AG09319 (cell line): ENCODE results near the gene ZNF318.
"Not testable (repeated sequence)": the region's sequence is repeated elsewhere in the genome, so short reads cannot be mapped to it uniquely, and the experiment has no call there.

Source experiments
- DNase-seq: peaks from one replicate; pipeline ENCODE4 v3.0.0-alpha.2; 2010; ENCODE audit warnings: low read depth; ENCODE audit errors: extremely low read depth
- CTCF ChIP-seq: IDR thresholded peaks from 2 replicates; pipeline ENCODE4 v1.5.1; 2011; ENCODE audit warnings: low read depth, mild to moderate bottlenecking, inconsistent platforms, low read length, moderate library complexity

The ZNF318 gene

GRCh38 chr6:43303751-43304331, 65.6 kb downstream of the ZNF318 start:
- TF ChIP-seq CTCF, result no peak
- no peak for DNase-seq

- not testable (repeated sequence) for DNase-seq
These were observed 66.4 kb downstream of the ZNF318 start for GRCh38 chr6:43303006-43303405.

- no peak for TF ChIP-seq CTCF
- no peak for DNase-seq
These were observed 67.3 kb downstream of the ZNF318 start for GRCh38 chr6:43302126-43302525.

GRCh38 chr6:43301081-43301870, 68.2 kb downstream of the ZNF318 start:
- no peak for DNase-seq
- no peak for TF ChIP-seq CTCF

GRCh38 chr6:43299338-43300293, 69.8 kb downstream of the ZNF318 start:
- no peak for TF ChIP-seq CTCF
- no peak for DNase-seq

- no peak for DNase-seq
- no peak for TF ChIP-seq CTCF
These were observed 70.7 kb downstream of the ZNF318 start for GRCh38 chr6:43298565-43299337.
